Esophagus squamous epithelium (tissue), 5 donors: ENCODE measurements around the gene FBXO8. TPM values are rescaled to one million over a fixed set of nuclear protein-coding genes. Genes with fewer than 3 reads are reported as not detected.

Experiments
- DNase-seq: peaks from one replicate; lab custom pipeline; 2025; lab: John Stamatoyannopoulos, UW
- H3K27ac ChIP-seq, 4 donors: fragments of 200-600 bp; sonication (generic); one replicate each; pipeline ENCODE4 v1.5.1; 2016 to 2019; ENCODE audit warnings: mild to moderate bottlenecking in 1 of 4
- H3K27me3 ChIP-seq, 4 donors: fragments of 200-600 bp; sonication (generic); 1 replicate in 3 of 4; 2 replicates in 1 of 4; pipeline versions ENCODE4 v1.5.1 to v1.6.0; 2017 to 2021; ENCODE audit warnings: antibody characterized with exemption in 1 of 4
- H3K36me3 ChIP-seq, 3 donors: fragments of 200-600 bp; sonication (generic); one replicate each; pipeline ENCODE4 v1.5.1; 2016 to 2019
- H3K4me1 ChIP-seq, 3 donors: fragments of 200-600 bp; sonication (generic); one replicate each; pipeline ENCODE4 v1.5.1; 2017 to 2019
- H3K4me3 ChIP-seq, 4 donors: fragments of 200-600 bp; sonication (generic); 1 replicate in 3 of 4; 2 replicates in 1 of 4; pipeline ENCODE4 v1.5.1; 2016 to 2019; ENCODE audit warnings: mild to moderate bottlenecking in 2 of 4, moderate library complexity in 1 of 4
- H3K9me3 ChIP-seq, 3 donors: fragments of 200-600 bp; sonication (generic); one replicate each; pipeline ENCODE4 v1.5.1; 2016 to 2019
- POLR2A ChIP-seq, 4 donors: fragments of 450-650 bp; IDR thresholded peaks; one replicate each; pipeline ENCODE4 v1.6.1; 2017; ENCODE audit warnings: antibody characterized with exemption in 4 of 4, mild to moderate bottlenecking in 4 of 4, moderate library complexity in 3 of 4
- WGBS, 2 donors: methylation state at CpG; one replicate each; pipeline ENCODE4 v1.1.5; 2018; 5-methylcytosine and 5-hydroxymethylcytosine counted together
- intact Hi-C: fragments of 100-400 bp; cut with DNase I; formaldehyde crosslinking; loops from one replicate; pipeline ENCODE4 v1.15.0; 2022
- total RNA-seq, 4 donors: library from RNA; depleted of rRNA; stranded (reverse); fragments of >200 nt; gene quantifications; one replicate each; pipeline ENCODE4 v1.1.0, GENCODE V29; 2016
- TF ChIP-seq, protein P1 (sequence below), 6 experiments: fragments of 450-650 bp in 4 of 6; fragments of 200-600 bp in 2 of 6; sonication (generic) in 2 of 6; IDR thresholded peaks; one replicate each; pipeline ENCODE4 v1.5.1; 2016 to 2019; ENCODE audit warnings: antibody characterized with exemption in 6 of 6, mild to moderate bottlenecking in 4 of 6, moderate library complexity in 4 of 6
- donor health status: DM: yes; HTN: yes; CAD: no.

The FBXO8 gene
- total RNA-seq, 4 donors from 2014 or later, result 19.1 to 38.0 (median 26.4) TPM

DNA sequence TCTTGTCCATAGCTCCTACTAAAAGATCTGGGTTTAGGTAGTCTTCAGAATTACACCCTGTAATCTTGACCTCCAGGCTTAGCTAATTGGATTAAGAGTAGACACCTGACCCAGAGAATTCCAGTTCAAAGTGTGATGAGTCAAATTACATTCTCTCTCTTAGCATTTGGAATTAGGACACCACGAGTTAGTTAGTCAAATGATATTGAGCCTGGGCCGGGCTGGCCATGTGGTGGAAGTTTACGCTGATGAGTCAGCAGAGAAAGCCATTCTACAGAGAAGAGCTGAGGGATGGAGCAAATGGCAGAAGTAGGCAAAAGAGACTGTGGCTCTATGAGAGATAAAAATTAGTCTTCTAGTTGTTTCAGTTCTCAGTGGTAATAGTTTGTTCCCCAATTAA is 31.3 kb upstream of the FBXO8 start:
- intact Hi-C loops, result no loop called here
- WGBS, 2 donors, result 51 to 56% methylated on average over 3 of the region's 3 CpGs
- no peak for DNase-seq
- Histone ChIP-seq H3K4me1 (no peaks in the 10 kb centered on the region), H3K4me3 (no peak overlapping the region), H3K27me3 (no peaks in the 10 kb centered on the region), H3K36me3 (peaks cover 0 to 54% (median 0%) of the 10 kb centered on the region in 3 donors), H3K9me3 (no peaks in the 10 kb centered on the region), H3K27ac (no peak overlapping the region)
- TF ChIP-seq, protein P1, sequence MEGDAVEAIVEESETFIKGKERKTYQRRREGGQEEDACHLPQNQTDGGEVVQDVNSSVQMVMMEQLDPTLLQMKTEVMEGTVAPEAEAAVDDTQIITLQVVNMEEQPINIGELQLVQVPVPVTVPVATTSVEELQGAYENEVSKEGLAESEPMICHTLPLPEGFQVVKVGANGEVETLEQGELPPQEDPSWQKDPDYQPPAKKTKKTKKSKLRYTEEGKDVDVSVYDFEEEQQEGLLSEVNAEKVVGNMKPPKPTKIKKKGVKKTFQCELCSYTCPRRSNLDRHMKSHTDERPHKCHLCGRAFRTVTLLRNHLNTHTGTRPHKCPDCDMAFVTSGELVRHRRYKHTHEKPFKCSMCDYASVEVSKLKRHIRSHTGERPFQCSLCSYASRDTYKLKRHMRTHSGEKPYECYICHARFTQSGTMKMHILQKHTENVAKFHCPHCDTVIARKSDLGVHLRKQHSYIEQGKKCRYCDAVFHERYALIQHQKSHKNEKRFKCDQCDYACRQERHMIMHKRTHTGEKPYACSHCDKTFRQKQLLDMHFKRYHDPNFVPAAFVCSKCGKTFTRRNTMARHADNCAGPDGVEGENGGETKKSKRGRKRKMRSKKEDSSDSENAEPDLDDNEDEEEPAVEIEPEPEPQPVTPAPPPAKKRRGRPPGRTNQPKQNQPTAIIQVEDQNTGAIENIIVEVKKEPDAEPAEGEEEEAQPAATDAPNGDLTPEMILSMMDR (IDR thresholded peaks at IDR 0.05), result no peak
- TF ChIP-seq POLR2A (IDR thresholded peaks at IDR 0.05), result no peak

DNA sequence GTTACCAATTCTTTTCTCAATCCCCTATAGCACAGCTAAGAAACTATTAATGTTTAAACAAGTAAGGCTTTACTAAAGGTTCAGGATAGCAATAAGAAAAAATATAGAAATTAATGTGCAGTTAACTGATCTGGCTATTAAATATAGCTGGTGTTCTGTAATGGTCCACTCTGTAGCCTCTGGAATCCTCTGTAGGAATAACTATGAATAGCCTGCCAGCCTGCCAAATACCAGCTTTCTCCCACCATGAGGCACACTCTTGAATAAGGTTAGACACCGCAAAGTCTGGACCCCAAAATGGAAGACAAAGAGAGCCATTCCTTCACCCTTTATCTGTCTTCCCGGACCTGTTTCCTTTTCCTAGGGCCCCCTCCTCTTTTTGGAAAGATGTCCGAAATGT is 30.8 kb upstream of the FBXO8 start:
- H3K4me1 ChIP-seq, result no peaks in the 10 kb centered on the region
- no peaks in the 10 kb centered on the region for H3K9me3 ChIP-seq
- no peaks in the 10 kb centered on the region for H3K27me3 ChIP-seq
- TF ChIP-seq, protein P1 (IDR thresholded peaks at IDR 0.05), result no peak
- no peak for TF ChIP-seq POLR2A (IDR thresholded peaks at IDR 0.05)
- peaks cover 0 to 58% (median 0%) of the 10 kb centered on the region in 3 donors for H3K36me3 ChIP-seq
- intact Hi-C loops, result no loop called here
- 94 to 100% methylated on average over 3 of the region's 3 CpGs for WGBS, 2 donors
- no peak overlapping the region for H3K27ac ChIP-seq
- no peak for DNase-seq
- no peak overlapping the region for H3K4me3 ChIP-seq

DNA sequence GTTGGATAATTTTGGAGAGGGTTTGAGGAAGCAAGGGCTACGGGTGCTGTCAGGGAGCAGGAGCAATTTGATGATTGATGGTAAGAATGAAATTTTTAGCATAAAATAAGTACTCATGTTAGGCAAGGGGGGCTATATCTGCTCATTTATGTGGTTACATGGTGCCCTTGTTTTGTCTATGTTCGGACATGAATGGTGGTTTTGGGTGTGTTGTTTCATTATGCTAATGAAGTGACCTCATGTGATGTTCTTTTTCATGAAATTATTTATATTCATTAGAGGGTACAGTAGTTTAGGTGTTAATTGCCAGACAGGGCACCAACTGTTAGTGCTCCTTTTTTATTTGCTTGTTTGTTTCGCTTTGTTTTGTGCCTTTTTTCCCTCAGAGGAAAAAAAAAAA is 29.5 kb upstream of the FBXO8 start:
- no peaks in the 10 kb centered on the region for H3K27me3 ChIP-seq
- no peak for DNase-seq
- H3K36me3 ChIP-seq, result peaks cover 0 to 70% (median 0%) of the 10 kb centered on the region in 3 donors
- TF ChIP-seq POLR2A (IDR thresholded peaks at IDR 0.05), result no peak
- TF ChIP-seq, protein P1 (IDR thresholded peaks at IDR 0.05), result no peak
- H3K9me3 ChIP-seq, result no peaks in the 10 kb centered on the region
- no peak overlapping the region for H3K4me3 ChIP-seq
- WGBS, 2 donors, result 87 to 89% methylated on average over 3 of the region's 3 CpGs
- intact Hi-C loops, result no loop called here
- no peak overlapping the region for H3K27ac ChIP-seq
- H3K4me1 ChIP-seq, result no peaks in the 10 kb centered on the region

DNA sequence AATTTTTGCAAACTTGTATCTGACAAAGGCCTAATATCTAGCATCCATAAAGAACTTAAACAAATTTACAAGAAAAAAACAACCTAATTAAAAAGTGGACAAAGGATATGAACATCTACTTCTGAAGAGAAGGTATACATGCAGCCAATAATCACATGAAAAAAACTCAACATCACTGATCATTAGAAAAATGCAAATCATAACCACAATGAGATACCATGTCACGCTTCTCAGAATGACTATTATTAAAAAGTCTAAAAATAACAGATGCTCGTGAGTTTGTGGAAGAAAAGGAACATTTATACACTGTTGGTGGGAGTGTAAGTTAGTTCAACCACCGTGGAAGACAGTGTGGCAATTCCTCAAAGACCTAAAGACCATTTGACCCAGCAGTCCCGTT is 24.2 kb upstream of the FBXO8 start:
- no peak overlapping the region for H3K27ac ChIP-seq
- peaks cover 0 to 92% (median 0%) of the 10 kb centered on the region in 3 donors for H3K36me3 ChIP-seq
- no peak overlapping the region for H3K4me3 ChIP-seq
- WGBS, 2 donors, result 84 to 91% methylated on average over 4 of the region's 4 CpGs
- no peaks in the 10 kb centered on the region for H3K9me3 ChIP-seq
- intact Hi-C loops, result no loop called here
- no peaks in the 10 kb centered on the region for H3K4me1 ChIP-seq
- no peak for TF ChIP-seq POLR2A (IDR thresholded peaks at IDR 0.05)
- TF ChIP-seq, protein P1 (IDR thresholded peaks at IDR 0.05), result no peak
- H3K27me3 ChIP-seq, result no peaks in the 10 kb centered on the region
- no peak for DNase-seq

DNA sequence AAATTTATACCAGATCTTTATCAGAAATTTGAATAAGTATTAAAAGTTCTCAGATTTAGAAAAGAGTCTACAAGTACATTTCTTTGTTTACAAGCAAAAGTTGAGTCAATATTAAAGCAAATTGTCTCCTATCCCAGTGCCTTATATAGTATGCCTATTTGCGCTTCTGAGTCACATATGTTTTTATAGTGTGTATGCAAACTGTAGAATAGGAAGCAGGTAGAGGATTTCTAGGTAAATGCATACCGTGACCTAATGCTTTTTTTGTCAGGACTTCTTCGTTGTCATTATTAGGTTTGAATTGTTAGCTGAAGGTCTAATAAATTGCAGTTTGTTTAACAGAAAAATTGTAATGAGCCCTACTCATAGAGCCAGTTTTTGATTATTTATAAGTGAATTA is 22.5 kb upstream of the FBXO8 start:
- H3K4me3 ChIP-seq, result no peak overlapping the region
- TF ChIP-seq POLR2A (IDR thresholded peaks at IDR 0.05), result no peak
- TF ChIP-seq, protein P1 (IDR thresholded peaks at IDR 0.05), result no peak
- H3K27me3 ChIP-seq, result no peaks in the 10 kb centered on the region
- H3K36me3 ChIP-seq, result peaks cover 0 to 91% (median 0%) of the 10 kb centered on the region in 3 donors
- WGBS, 2 donors, result 95 to 97% methylated on average over 3 of the region's 3 CpGs
- no peaks in the 10 kb centered on the region for H3K4me1 ChIP-seq
- H3K27ac ChIP-seq, result no peak overlapping the region
- no peak for DNase-seq
- H3K9me3 ChIP-seq, result no peaks in the 10 kb centered on the region
- intact Hi-C loops, result no loop called here
